Articular chondrocyte of knee joint (primary cell): ENCODE measurements around the gene SLC24A5. TPM values are rescaled to one million over a fixed set of nuclear protein-coding genes. Genes with fewer than 3 reads are reported as not detected.

Experiments
- total RNA-seq: library from RNA; depleted of rRNA; stranded (reverse); fragments of >200 nt; gene quantifications from 2 replicates; pipeline ENCODE4 v1.2.3, GENCODE V29; 2012

The SLC24A5 gene
- not detected in 2 replicates for total RNA-seq

DNA sequence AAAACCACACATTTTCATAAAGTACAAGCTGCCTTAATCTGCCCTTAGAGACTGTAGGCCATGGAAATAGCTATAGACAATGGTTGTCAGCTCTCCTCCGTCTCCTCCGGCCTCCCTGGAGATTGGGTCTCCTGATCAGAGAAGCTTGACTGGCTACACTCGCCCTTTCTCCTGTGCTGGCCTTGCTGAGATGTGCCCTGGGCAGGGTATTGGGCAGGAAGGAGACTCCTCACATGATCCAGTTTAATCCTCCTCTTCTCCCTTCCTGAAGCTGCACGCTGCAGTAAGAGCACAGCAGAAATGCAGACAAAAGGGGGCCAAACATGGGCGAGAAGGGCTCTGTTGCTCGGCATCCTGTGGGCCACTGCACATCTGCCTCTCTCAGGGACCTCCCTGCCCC is at the start of gene SLC24A5:
SLC24A5 (plus strand) TSS at position 246 of the 400 bp plus-strand sequence; CDS start at position 301, 55 bp downstream.

DNA sequence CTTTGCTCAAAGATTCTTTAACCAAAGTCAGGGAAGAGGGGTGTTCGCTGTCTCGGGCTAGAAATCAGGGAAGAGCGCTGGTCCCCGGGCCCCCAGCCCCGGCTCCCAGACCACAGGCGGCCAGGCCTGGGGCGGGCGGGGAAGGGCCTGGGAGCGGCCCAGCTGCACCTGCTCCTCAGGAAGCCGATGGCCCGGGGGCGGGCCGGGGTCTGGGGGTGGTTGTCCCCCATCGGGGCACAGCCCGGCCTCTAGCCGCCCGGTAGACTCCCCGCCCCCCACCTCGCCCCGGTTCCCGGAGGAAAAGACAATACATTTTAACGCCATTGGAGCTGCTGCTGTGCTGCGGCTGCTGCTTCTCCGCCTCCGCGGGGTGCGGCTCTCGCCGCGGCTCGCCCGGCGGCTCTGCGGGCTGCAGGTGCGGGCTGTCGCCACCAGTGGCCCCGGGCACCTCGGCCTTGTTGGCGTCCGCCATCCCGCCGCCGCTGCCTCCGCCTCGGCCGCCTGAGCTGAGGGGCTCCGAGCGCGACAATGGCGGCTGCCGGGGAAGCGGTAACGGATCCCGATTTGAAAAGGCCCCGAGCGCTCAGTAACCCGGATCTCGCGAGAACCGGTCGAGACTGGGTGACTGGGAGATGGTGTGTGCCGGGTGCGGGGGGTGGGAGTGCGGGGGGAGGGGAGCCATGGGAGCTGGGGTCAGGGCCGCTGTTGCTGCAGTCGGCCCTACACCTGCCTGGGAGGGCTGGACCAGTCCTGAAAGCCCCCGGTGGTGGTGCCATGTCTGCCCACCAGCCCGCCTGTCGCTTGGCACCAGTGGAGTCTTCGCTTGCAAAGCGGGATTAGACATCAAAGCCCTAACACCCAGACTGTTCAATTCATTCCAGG is 57.2 kb downstream of the SLC24A5 start, which contains the start of gene MYEF2:
MYEF2 (minus strand) TSS at position 530 of the 882 bp plus-strand sequence; CDS start at position 472, 58 bp downstream.

DNA sequence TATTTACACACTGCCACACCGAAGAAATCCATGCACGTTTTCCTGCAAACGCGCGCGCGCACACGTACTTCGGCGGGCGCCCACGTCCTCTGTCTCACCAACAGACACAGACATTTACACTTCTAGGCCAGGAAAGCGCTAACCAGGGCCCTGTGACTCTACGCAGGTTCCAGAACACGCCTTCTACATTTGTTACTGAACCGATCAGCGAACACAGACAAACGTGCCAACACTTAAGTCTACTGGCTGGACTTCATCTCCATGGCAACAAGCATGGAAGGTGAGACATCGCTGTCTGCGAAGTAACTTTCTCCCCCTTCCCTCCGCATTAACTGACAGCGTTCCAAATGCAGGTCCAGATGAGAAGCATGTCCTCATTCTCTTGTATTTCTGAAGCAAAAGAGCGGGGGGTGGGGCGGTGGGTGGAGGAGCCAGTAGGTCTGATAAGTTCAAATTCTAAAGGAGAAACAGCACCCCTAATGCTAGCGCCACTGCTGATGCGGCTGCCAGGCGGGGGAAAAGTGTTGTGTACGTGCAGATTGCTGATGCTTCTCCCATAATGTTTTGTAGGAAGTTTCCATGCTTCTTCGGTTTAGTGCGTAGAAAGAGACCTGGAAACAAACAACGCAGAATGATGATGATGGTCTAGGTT is 70.9 kb downstream of the SLC24A5 start, which contains the start of gene CTXN2:
CTXN2 (plus strand) TSS at position 92 of the 652 bp plus-strand sequence. CDS start 9,636 bp downstream, outside the sequence.

Other genes with a start within 250 kb of the SLC24A5 start
- 1.4 and 3.7 TPM in 2 replicates for gene MYEF2, start 57.3 kb downstream of the SLC24A5 start, total RNA-seq
- gene CTXN2, start 70.7 kb downstream of the SLC24A5 start, total RNA-seq: not detected in 2 replicates
- not detected in 2 replicates for gene SLC12A1, start 85.3 kb downstream of the SLC24A5 start, total RNA-seq
- 80.5 and 81.3 TPM in 2 replicates for gene DUT, start 210.4 kb downstream of the SLC24A5 start, total RNA-seq